ENCODE data around the gene HDGF. TPM values are rescaled to one million over a fixed set of nuclear protein-coding genes. Genes with fewer than 3 reads are reported as not detected.
"Not testable (repeated sequence)": the region's sequence is repeated elsewhere in the genome, so short reads cannot be mapped to it uniquely, and the experiment has no call there.

Gene HDGF
- total RNA-seq, 1 donor from 2014 or later = 112 TPM

- peak; percentile 81 for DNase-seq (ENCODE audit: low spot score)
- peak; percentile 6 for ATAC-seq
- intact Hi-C loops (cut with DNase I) = no loop called here
Measured at GRCh38 chr1:156767879-156768604, 16.6 kb upstream of the HDGF start.

- intact Hi-C loops (cut with DNase I) = no loop called here
- DNase-seq (ENCODE audit: low spot score) (peak; percentile 97), ATAC-seq (peak; percentile 98)
Measured at GRCh38 chr1:156767101-156767878, 15.8 kb upstream of the HDGF start, which contains the start of gene PRCC. TSS of gene PRCC (plus strand) at chr1:156767535. CDS start at chr1:156767772, 237 bp downstream.

GRCh38 chr1:156766298-156767100 lies 15.0 kb upstream of the HDGF start:
- intact Hi-C loops (cut with DNase I) = no loop called here
- DNase-seq (ENCODE audit: low spot score) = peak; percentile 40
- ATAC-seq = peak; percentile 25

GRCh38 chr1:156765666-156766065 lies 14.2 kb upstream of the HDGF start:
- intact Hi-C loops (cut with DNase I) = no loop called here
- DNase-seq (ENCODE audit: low spot score) = no peak
- ATAC-seq = no peak

- ATAC-seq; intact Hi-C loops (cut with DNase I): not testable (repeated sequence)
- DNase-seq (ENCODE audit: low spot score) = peak; percentile 52
Measured at GRCh38 chr1:156765136-156765535, 13.7 kb upstream of the HDGF start.

- DNase-seq (ENCODE audit: low spot score) = no peak
- intact Hi-C loops (cut with DNase I) = no loop called here
- ATAC-seq = no peak
Measured at GRCh38 chr1:156760796-156761104, 9.3 kb upstream of the HDGF start.

- intact Hi-C loops (cut with DNase I) = no loop called here
- ATAC-seq = no peak
- DNase-seq (ENCODE audit: low spot score) = peak; percentile 47
Measured at GRCh38 chr1:156760092-156760795, 8.8 kb upstream of the HDGF start.

- ATAC-seq; intact Hi-C loops (cut with DNase I): not testable (repeated sequence)
- DNase-seq (ENCODE audit: low spot score) = peak; percentile 34
Measured at GRCh38 chr1:156757572-156758253, 6.2 kb upstream of the HDGF start.

- intact Hi-C loops (cut with DNase I) = no loop called here
- ATAC-seq (no peak), DNase-seq (ENCODE audit: low spot score) (no peak)
Measured at GRCh38 chr1:156756355-156756754, 4.9 kb upstream of the HDGF start.

GRCh38 chr1:156755527-156755950 lies 4.1 kb upstream of the HDGF start:
- intact Hi-C loops (cut with DNase I) = no loop called here
- no peak for DNase-seq (ENCODE audit: low spot score)
- no peak for ATAC-seq

GRCh38 chr1:156754219-156754618 lies 2.7 kb upstream of the HDGF start:
- intact Hi-C loops (cut with DNase I) = no loop called here
- ATAC-seq = no peak
- no peak for DNase-seq (ENCODE audit: low spot score)

GRCh38 chr1:156752843-156753482 lies 1.5 kb upstream of the HDGF start:
- peak; percentile 50 for DNase-seq (ENCODE audit: low spot score)
- ATAC-seq = no peak
- intact Hi-C loops (cut with DNase I) = no loop called here

GRCh38 chr1:156751757-156752481 lies 444 bp upstream of the HDGF start:
- ATAC-seq (peak; percentile 85), DNase-seq (ENCODE audit: low spot score) (peak; percentile 98)
- intact Hi-C loops (cut with DNase I) = no loop called here

GRCh38 chr1:156750711-156751450 lies 594 bp downstream of the HDGF start:
- peak; percentile 84 for DNase-seq (ENCODE audit: low spot score)
- intact Hi-C loops (cut with DNase I) = no loop called here
- ATAC-seq = no peak

- DNase-seq (ENCODE audit: low spot score) (no peak), ATAC-seq (no peak)
- intact Hi-C loops (cut with DNase I) = no loop called here
Measured at GRCh38 chr1:156750191-156750672, 1.2 kb downstream of the HDGF start.

GRCh38 chr1:156749419-156750118 lies 1.9 kb downstream of the HDGF start:
- DNase-seq (ENCODE audit: low spot score) (no peak), ATAC-seq (no peak)
- intact Hi-C loops (cut with DNase I) = no loop called here

All from sciatic nerve (tissue), 2 donors.